ENCODE measurements around the gene SPTB.

The SPTB gene

GRCh38 chr14:64729386-64730060 lies 150.2 kb downstream of the SPTB start:
- DNase-seq (ENCODE audit: low read depth), result no peak

- no peak for DNase-seq (ENCODE audit: low read depth)
These were observed 150.9 kb downstream of the SPTB start for GRCh38 chr14:64728856-64729255.

- no peak for DNase-seq (ENCODE audit: low read depth)
These were observed 151.6 kb downstream of the SPTB start for GRCh38 chr14:64728106-64728505.

- no peak for DNase-seq (ENCODE audit: low read depth)
These were observed 152.1 kb downstream of the SPTB start for GRCh38 chr14:64727551-64728071.

GRCh38 chr14:64726585-64726890 lies 153.2 kb downstream of the SPTB start:
- no peak for DNase-seq (ENCODE audit: low read depth)

- DNase-seq (ENCODE audit: low read depth), result no peak
These were observed 153.7 kb downstream of the SPTB start for GRCh38 chr14:64725879-64726584.

- no peak for DNase-seq (ENCODE audit: low read depth)
These were observed 154.4 kb downstream of the SPTB start for GRCh38 chr14:64725261-64725815.

GRCh38 chr14:64724578-64724930 lies 155.2 kb downstream of the SPTB start:
- no peak for DNase-seq (ENCODE audit: low read depth)

GRCh38 chr14:64723691-64724577 lies 155.8 kb downstream of the SPTB start:
- DNase-seq (ENCODE audit: low read depth), result no peak

- no peak for DNase-seq (ENCODE audit: low read depth)
These were observed 156.8 kb downstream of the SPTB start for GRCh38 chr14:64722842-64723447.

- no peak for DNase-seq (ENCODE audit: low read depth)
These were observed 157.8 kb downstream of the SPTB start for GRCh38 chr14:64721899-64722298.

- DNase-seq (ENCODE audit: low read depth), result no peak
These were observed 158.3 kb downstream of the SPTB start for GRCh38 chr14:64721391-64721791.

GRCh38 chr14:64720131-64720576 lies 159.6 kb downstream of the SPTB start:
- DNase-seq (ENCODE audit: low read depth), result no peak

- DNase-seq (ENCODE audit: low read depth), result no peak
These were observed 160.1 kb downstream of the SPTB start for GRCh38 chr14:64719601-64720000.

- DNase-seq (ENCODE audit: low read depth), result no peak
These were observed 160.9 kb downstream of the SPTB start for GRCh38 chr14:64718762-64719161.

- no peak for DNase-seq (ENCODE audit: low read depth)
These were observed 161.8 kb downstream of the SPTB start for GRCh38 chr14:64717870-64718269.

GRCh38 chr14:64715628-64716412 lies 163.9 kb downstream of the SPTB start:
- DNase-seq (ENCODE audit: low read depth), result no peak

- DNase-seq (ENCODE audit: low read depth), result no peak
These were observed 164.5 kb downstream of the SPTB start for GRCh38 chr14:64715146-64715627.

GRCh38 chr14:64714432-64715025 lies 165.2 kb downstream of the SPTB start:
- no peak for DNase-seq (ENCODE audit: low read depth)

- no peak for DNase-seq (ENCODE audit: low read depth)
These were observed 166.0 kb downstream of the SPTB start for GRCh38 chr14:64713677-64714076.

- no peak for DNase-seq (ENCODE audit: low read depth)
These were observed 168.7 kb downstream of the SPTB start for GRCh38 chr14:64711039-64711438.

Data from stimulated activated CD8-positive, alpha-beta memory T cell treated with anti-CD3 and anti-CD28 coated beads, Interleukin-12 subunit alpha, Interleukin-12 subunit beta, amount 100 ng/mL, for 1 hour (primary cell).